Measurements from ENCODE around the gene PALD1. TPM values are rescaled to one million over a fixed set of nuclear protein-coding genes. Genes with fewer than 3 reads are reported as not detected.

Gene PALD1
- total and polyA plus RNA-seq, 2 experiments from 2014 or later, result 11.9 to 58.2 TPM

DNA sequence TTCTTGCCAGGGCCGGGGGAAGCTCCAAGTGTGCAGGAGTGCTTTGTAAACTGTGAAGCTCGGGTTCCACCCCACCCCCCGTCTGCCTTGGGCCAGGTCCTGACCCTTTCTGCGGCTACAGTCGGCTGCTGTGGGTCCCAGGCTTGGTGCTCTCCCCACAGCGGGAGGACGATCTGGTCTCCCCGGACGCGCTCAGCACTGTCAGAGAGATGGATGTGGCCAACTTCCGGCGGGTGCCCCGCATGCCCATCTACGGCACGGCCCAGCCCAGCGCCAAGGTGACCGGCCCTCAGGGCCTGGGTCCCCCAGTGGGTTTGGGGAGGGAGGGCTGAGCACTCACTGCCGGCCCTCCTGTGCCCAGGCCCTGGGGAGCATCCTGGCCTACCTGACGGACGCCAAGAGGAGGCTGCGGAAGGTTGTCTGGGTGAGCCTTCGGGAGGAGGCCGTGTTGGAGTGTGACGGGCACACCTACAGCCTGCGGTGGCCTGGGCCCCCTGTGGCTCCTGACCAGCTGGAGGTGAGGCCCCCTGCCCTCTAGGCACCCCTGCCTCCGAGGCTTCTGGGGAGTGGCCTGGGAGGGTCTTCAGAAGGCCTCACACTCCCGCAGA is 60.3 kb downstream of the PALD1 start:
- H3K27ac Mint-ChIP-seq, result no peak overlapping the region
- H3K4me1 ChIP-seq (ENCODE audit: insufficient read depth), result peaks cover 11% of the 10 kb centered on the region
- no peak overlapping the region for H3K4me3 Mint-ChIP-seq

More for the DNA sequence above, 60.3 kb downstream of the PALD1 start:
- no peaks in the 10 kb centered on the region for H3K27me3 ChIP-seq (ENCODE audit: insufficient read depth)
- H3K9me2 ChIP-seq (ENCODE audit: insufficient read depth), result no peaks in the 10 kb centered on the region
- H3F3A ChIP-seq (replicated peaks; ENCODE audit: low read depth), result no peaks in the 10 kb centered on the region
- TF ChIP-seq EZH2 (IDR thresholded peaks at IDR 0.05; ENCODE audit: low read depth, unreplicated experiment), result no peak
- TF ChIP-seq EZH2phosphoT487 (IDR thresholded peaks at IDR 0.05; ENCODE audit: unreplicated experiment), result no peak
- no peak for TF ChIP-seq ZNF331 (CRISPR knock-in tag; IDR thresholded peaks at IDR 0.05; ENCODE audit: low read depth)
- TF ChIP-seq STAT1 (IDR thresholded peaks at IDR 0.05; ENCODE audit: unreplicated experiment), result no peak
- TF ChIP-seq, protein P1, sequence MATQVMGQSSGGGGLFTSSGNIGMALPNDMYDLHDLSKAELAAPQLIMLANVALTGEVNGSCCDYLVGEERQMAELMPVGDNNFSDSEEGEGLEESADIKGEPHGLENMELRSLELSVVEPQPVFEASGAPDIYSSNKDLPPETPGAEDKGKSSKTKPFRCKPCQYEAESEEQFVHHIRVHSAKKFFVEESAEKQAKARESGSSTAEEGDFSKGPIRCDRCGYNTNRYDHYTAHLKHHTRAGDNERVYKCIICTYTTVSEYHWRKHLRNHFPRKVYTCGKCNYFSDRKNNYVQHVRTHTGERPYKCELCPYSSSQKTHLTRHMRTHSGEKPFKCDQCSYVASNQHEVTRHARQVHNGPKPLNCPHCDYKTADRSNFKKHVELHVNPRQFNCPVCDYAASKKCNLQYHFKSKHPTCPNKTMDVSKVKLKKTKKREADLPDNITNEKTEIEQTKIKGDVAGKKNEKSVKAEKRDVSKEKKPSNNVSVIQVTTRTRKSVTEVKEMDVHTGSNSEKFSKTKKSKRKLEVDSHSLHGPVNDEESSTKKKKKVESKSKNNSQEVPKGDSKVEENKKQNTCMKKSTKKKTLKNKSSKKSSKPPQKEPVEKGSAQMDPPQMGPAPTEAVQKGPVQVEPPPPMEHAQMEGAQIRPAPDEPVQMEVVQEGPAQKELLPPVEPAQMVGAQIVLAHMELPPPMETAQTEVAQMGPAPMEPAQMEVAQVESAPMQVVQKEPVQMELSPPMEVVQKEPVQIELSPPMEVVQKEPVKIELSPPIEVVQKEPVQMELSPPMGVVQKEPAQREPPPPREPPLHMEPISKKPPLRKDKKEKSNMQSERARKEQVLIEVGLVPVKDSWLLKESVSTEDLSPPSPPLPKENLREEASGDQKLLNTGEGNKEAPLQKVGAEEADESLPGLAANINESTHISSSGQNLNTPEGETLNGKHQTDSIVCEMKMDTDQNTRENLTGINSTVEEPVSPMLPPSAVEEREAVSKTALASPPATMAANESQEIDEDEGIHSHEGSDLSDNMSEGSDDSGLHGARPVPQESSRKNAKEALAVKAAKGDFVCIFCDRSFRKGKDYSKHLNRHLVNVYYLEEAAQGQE (IDR thresholded peaks at IDR 0.05; ENCODE audit: unreplicated experiment), result no peak
- TF ChIP-seq, protein P2, sequence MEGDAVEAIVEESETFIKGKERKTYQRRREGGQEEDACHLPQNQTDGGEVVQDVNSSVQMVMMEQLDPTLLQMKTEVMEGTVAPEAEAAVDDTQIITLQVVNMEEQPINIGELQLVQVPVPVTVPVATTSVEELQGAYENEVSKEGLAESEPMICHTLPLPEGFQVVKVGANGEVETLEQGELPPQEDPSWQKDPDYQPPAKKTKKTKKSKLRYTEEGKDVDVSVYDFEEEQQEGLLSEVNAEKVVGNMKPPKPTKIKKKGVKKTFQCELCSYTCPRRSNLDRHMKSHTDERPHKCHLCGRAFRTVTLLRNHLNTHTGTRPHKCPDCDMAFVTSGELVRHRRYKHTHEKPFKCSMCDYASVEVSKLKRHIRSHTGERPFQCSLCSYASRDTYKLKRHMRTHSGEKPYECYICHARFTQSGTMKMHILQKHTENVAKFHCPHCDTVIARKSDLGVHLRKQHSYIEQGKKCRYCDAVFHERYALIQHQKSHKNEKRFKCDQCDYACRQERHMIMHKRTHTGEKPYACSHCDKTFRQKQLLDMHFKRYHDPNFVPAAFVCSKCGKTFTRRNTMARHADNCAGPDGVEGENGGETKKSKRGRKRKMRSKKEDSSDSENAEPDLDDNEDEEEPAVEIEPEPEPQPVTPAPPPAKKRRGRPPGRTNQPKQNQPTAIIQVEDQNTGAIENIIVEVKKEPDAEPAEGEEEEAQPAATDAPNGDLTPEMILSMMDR (conservative IDR thresholded peaks at IDR 0.05; ENCODE audit: low read depth in 2 of 2), result no peak
- TF ChIP-seq POLR2AphosphoS5 (IDR thresholded peaks at IDR 0.05; ENCODE audit: low read depth), result no peak
- TF ChIP-seq, protein P3, sequence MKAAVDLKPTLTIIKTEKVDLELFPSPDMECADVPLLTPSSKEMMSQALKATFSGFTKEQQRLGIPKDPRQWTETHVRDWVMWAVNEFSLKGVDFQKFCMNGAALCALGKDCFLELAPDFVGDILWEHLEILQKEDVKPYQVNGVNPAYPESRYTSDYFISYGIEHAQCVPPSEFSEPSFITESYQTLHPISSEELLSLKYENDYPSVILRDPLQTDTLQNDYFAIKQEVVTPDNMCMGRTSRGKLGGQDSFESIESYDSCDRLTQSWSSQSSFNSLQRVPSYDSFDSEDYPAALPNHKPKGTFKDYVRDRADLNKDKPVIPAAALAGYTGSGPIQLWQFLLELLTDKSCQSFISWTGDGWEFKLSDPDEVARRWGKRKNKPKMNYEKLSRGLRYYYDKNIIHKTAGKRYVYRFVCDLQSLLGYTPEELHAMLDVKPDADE (IDR thresholded peaks at IDR 0.05), result no peak
- TF ChIP-seq, protein P4, sequence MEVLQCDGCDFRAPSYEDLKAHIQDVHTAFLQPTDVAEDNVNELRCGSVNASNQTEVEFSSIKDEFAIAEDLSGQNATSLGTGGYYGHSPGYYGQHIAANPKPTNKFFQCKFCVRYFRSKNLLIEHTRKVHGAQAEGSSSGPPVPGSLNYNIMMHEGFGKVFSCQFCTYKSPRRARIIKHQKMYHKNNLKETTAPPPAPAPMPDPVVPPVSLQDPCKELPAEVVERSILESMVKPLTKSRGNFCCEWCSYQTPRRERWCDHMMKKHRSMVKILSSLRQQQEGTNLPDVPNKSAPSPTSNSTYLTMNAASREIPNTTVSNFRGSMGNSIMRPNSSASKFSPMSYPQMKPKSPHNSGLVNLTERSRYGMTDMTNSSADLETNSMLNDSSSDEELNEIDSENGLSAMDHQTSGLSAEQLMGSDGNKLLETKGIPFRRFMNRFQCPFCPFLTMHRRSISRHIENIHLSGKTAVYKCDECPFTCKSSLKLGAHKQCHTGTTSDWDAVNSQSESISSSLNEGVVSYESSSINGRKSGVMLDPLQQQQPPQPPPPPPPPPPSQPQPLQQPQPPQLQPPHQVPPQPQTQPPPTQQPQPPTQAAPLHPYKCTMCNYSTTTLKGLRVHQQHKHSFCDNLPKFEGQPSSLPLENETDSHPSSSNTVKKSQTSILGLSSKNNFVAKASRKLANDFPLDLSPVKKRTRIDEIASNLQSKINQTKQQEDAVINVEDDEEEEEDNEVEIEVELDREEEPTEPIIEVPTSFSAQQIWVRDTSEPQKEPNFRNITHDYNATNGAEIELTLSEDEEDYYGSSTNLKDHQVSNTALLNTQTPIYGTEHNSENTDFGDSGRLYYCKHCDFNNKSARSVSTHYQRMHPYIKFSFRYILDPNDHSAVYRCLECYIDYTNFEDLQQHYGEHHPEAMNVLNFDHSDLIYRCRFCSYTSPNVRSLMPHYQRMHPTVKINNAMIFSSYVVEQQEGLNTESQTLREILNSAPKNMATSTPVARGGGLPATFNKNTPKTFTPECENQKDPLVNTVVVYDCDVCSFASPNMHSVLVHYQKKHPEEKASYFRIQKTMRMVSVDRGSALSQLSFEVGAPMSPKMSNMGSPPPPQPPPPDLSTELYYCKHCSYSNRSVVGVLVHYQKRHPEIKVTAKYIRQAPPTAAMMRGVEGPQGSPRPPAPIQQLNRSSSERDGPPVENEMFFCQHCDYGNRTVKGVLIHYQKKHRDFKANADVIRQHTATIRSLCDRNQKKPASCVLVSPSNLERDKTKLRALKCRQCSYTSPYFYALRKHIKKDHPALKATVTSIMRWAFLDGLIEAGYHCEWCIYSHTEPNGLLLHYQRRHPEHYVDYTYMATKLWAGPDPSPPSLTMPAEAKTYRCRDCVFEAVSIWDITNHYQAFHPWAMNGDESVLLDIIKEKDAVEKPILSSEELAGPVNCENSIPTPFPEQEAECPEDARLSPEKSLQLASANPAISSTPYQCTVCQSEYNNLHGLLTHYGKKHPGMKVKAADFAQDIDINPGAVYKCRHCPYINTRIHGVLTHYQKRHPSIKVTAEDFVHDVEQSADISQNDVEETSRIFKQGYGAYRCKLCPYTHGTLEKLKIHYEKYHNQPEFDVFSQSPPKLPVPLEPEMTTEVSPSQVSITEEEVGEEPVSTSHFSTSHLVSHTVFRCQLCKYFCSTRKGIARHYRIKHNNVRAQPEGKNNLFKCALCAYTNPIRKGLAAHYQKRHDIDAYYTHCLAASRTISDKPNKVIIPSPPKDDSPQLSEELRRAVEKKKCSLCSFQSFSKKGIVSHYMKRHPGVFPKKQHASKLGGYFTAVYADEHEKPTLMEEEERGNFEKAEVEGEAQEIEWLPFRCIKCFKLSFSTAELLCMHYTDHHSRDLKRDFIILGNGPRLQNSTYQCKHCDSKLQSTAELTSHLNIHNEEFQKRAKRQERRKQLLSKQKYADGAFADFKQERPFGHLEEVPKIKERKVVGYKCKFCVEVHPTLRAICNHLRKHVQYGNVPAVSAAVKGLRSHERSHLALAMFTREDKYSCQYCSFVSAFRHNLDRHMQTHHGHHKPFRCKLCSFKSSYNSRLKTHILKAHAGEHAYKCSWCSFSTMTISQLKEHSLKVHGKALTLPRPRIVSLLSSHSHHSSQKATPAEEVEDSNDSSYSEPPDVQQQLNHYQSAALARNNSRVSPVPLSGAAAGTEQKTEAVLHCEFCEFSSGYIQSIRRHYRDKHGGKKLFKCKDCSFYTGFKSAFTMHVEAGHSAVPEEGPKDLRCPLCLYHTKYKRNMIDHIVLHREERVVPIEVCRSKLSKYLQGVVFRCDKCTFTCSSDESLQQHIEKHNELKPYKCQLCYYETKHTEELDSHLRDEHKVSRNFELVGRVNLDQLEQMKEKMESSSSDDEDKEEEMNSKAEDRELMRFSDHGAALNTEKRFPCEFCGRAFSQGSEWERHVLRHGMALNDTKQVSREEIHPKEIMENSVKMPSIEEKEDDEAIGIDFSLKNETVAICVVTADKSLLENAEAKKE (CRISPR knock-in tag; IDR thresholded peaks at IDR 0.05), result no peak
- TF ChIP-seq NANOG (IDR thresholded peaks at IDR 0.05; ENCODE audit: borderline replicate concordance), result no peak
- no peak for TF ChIP-seq JUNB (IDR thresholded peaks at IDR 0.05; ENCODE audit: unreplicated experiment)
- TF ChIP-seq CREB1 (CRISPR knock-in tag; IDR thresholded peaks at IDR 0.05; ENCODE audit: low read depth), result no peak
- no peak for TF ChIP-seq ZNF114 (CRISPR knock-in tag; IDR thresholded peaks at IDR 0.05)
- no peaks in the 10 kb centered on the region for H3K79me2 ChIP-seq (replicated peaks; ENCODE audit: insufficient read depth)
- peaks cover 10% of the 10 kb centered on the region for H3K27me3 Mint-ChIP-seq (ENCODE audit: insufficient read depth, low read depth, poor library complexity)
- no peaks in the 10 kb centered on the region for H3K9me3 Mint-ChIP-seq
- H3K36me3 Mint-ChIP-seq (ENCODE audit: low read depth), result peaks cover 8% of the 10 kb centered on the region; the same call in 2 of the 3 replicates
- no peaks in the 10 kb centered on the region for H4K20me1 ChIP-seq (replicated peaks; ENCODE audit: insufficient read depth)
- peaks cover 15% of the 10 kb centered on the region for H3K4me1 Mint-ChIP-seq
- DNase-seq (ENCODE audit: low spot score) (no peak), ATAC-seq (no peak)
- no peak overlapping the region for H2AFZ ChIP-seq
- no peak overlapping the region for H3K4me3 ChIP-seq
- H3K27ac ChIP-seq (ENCODE audit: low read depth), result no peak overlapping the region
- no peak overlapping the region for H3K4me2 ChIP-seq
- peaks cover 4% of the 10 kb centered on the region; the same call in 1 of the 2 replicates for H3K36me3 ChIP-seq (ENCODE audit: insufficient read depth)
